ES-I3 (cell line): ENCODE data around the gene RNF183.
A peak's percentile ranks its signal among the peaks of the same experiment; 100 is the strongest.

Source experiments
- H3K36me3 ChIP-seq: 2 replicates; pipeline ENCODE4 v1.6.1; 2013; ENCODE audit warnings: mild to moderate bottlenecking, low read length, control low read depth, moderate library complexity; ENCODE audit not compliant: insufficient read depth
- H3K4me1 ChIP-seq: 2 replicates; pipeline ENCODE4 v1.6.1; 2013; ENCODE audit warnings: mild to moderate bottlenecking, control low read depth, low read length; ENCODE audit not compliant: insufficient read depth
- H3K9ac ChIP-seq: 2 replicates; pipeline ENCODE4 v1.6.1; 2013; ENCODE audit warnings: low read depth, mild to moderate bottlenecking, low read length, moderate library complexity
- H3K9me3 ChIP-seq: 2 replicates; pipeline ENCODE4 v1.6.1; 2013; ENCODE audit warnings: mild to moderate bottlenecking, low read length, moderate library complexity; ENCODE audit not compliant: control insufficient read depth, insufficient read depth

The RNF183 gene

GRCh38 chr9:113302792-113303418 is at the start of gene RNF183:
TSS of gene RNF183 (minus strand) at chr9:113303376. CDS start at chr9:113298184, 5,192 bp downstream.
- no peak within 1 kb of the TSS for H3K9ac ChIP-seq
- no peaks in the 10 kb centered on the region for H3K36me3 ChIP-seq
- peaks cover 2% of the 10 kb centered on the region; the same call in 1 of the 2 replicates for H3K4me1 ChIP-seq
- no peaks in the 10 kb centered on the region for H3K9me3 ChIP-seq

- Histone ChIP-seq H3K9ac (no peak overlapping the region), H3K4me1 (peaks cover 8% of the 10 kb centered on the region), H3K9me3 (no peaks in the 10 kb centered on the region), H3K36me3 (no peaks in the 10 kb centered on the region)
Measured at GRCh38 chr9:113352411-113352810, 49.2 kb upstream of the RNF183 start.

GRCh38 chr9:113352006-113352405 is 48.8 kb upstream of the RNF183 start:
- Histone ChIP-seq H3K4me1 (peaks cover 8% of the 10 kb centered on the region), H3K9me3 (no peaks in the 10 kb centered on the region), H3K9ac (no peak overlapping the region), H3K36me3 (no peaks in the 10 kb centered on the region)

GRCh38 chr9:113350937-113351336 is 47.8 kb upstream of the RNF183 start:
- Histone ChIP-seq H3K9me3 (no peaks in the 10 kb centered on the region), H3K4me1 (peaks cover 8% of the 10 kb centered on the region), H3K36me3 (no peaks in the 10 kb centered on the region), H3K9ac (peak overlapping the region; percentile 59; the same call in 1 of the 2 replicates)

- Histone ChIP-seq H3K4me1 (peaks cover 8% of the 10 kb centered on the region), H3K9ac (peak overlapping the region; percentile 59; the same call in 1 of the 2 replicates), H3K9me3 (no peaks in the 10 kb centered on the region), H3K36me3 (no peaks in the 10 kb centered on the region)
Measured at GRCh38 chr9:113350107-113350661, 47.0 kb upstream of the RNF183 start.

GRCh38 chr9:113349445-113350094 is 46.4 kb upstream of the RNF183 start, which contains the start of gene BSPRY:
TSS of gene BSPRY (plus strand) at chr9:113349541. CDS start at chr9:113349580, 39 bp downstream.
- Histone ChIP-seq H3K9me3 (no peaks in the 10 kb centered on the region), H3K9ac (peak within 1 kb of the TSS; percentile 59; the same call in 1 of the 2 replicates), H3K4me1 (peaks cover 8% of the 10 kb centered on the region), H3K36me3 (no peaks in the 10 kb centered on the region)

GRCh38 chr9:113349066-113349444 is 45.9 kb upstream of the RNF183 start:
- peaks cover 8% of the 10 kb centered on the region for H3K4me1 ChIP-seq
- H3K9ac ChIP-seq, result peak overlapping the region; percentile 59; the same call in 1 of the 2 replicates
- H3K36me3 ChIP-seq, result no peaks in the 10 kb centered on the region

GRCh38 chr9:113348437-113348836 is 45.3 kb upstream of the RNF183 start:
- H3K4me1 ChIP-seq, result peaks cover 8% of the 10 kb centered on the region
- no peak overlapping the region for H3K9ac ChIP-seq
- no peaks in the 10 kb centered on the region for H3K36me3 ChIP-seq
- H3K9me3 ChIP-seq, result no peaks in the 10 kb centered on the region

More at GRCh38 chr9:113349066-113349444, 45.9 kb upstream of the RNF183 start:
- no peaks in the 10 kb centered on the region for H3K9me3 ChIP-seq

GRCh38 chr9:113345671-113346070 is 42.5 kb upstream of the RNF183 start:
- no peaks in the 10 kb centered on the region for H3K9me3 ChIP-seq
- no peak overlapping the region for H3K9ac ChIP-seq
- peaks cover 2% of the 10 kb centered on the region for H3K4me1 ChIP-seq
- H3K36me3 ChIP-seq, result no peaks in the 10 kb centered on the region

- Histone ChIP-seq H3K36me3 (no peaks in the 10 kb centered on the region), H3K9ac (no peak overlapping the region), H3K9me3 (no peaks in the 10 kb centered on the region), H3K4me1 (no peaks in the 10 kb centered on the region)
Measured at GRCh38 chr9:113345190-113345589, 42.0 kb upstream of the RNF183 start.

GRCh38 chr9:113343732-113344231 is 40.6 kb upstream of the RNF183 start:
- no peaks in the 10 kb centered on the region for H3K9me3 ChIP-seq
- H3K36me3 ChIP-seq, result no peaks in the 10 kb centered on the region
- H3K4me1 ChIP-seq, result no peaks in the 10 kb centered on the region
- no peak overlapping the region for H3K9ac ChIP-seq

- no peaks in the 10 kb centered on the region for H3K36me3 ChIP-seq
- no peaks in the 10 kb centered on the region for H3K9me3 ChIP-seq
- H3K9ac ChIP-seq, result no peak overlapping the region
- no peaks in the 10 kb centered on the region for H3K4me1 ChIP-seq
Measured at GRCh38 chr9:113341712-113342410, 38.7 kb upstream of the RNF183 start.

- Histone ChIP-seq H3K9me3 (no peaks in the 10 kb centered on the region), H3K9ac (peak within 1 kb of the TSS; percentile 93), H3K4me1 (no peaks in the 10 kb centered on the region), H3K36me3 (no peaks in the 10 kb centered on the region)
Measured at GRCh38 chr9:113340011-113340699, 37.0 kb upstream of the RNF183 start, which contains the start of gene WDR31. TSS of gene WDR31 (minus strand) at chr9:113340275. CDS start at chr9:113332022, 8,253 bp downstream.

- H3K9ac ChIP-seq, result no peak overlapping the region
- no peaks in the 10 kb centered on the region for H3K36me3 ChIP-seq
- no peaks in the 10 kb centered on the region for H3K9me3 ChIP-seq
- H3K4me1 ChIP-seq, result no peaks in the 10 kb centered on the region
Measured at GRCh38 chr9:113337714-113338113, 34.5 kb upstream of the RNF183 start.
